Neural cell (in vitro differentiated cells): ENCODE results near the gene NPAS3. TPM values are rescaled to one million over a fixed set of nuclear protein-coding genes. Genes with fewer than 3 reads are reported as not detected.

Source experiments
- H2AFZ ChIP-seq: fragments of 200-600, 300-800 bp; sonication (generic), shearing (Covaris generic); 2 replicates; pipeline ENCODE4 v1.6.0; 2014; ENCODE audit warnings: low read depth, mild to moderate bottlenecking, antibody characterized with exemption, low read length, moderate library complexity
- H3F3A ChIP-seq: fragments of 200-600 bp; shearing (Covaris generic); 2 replicates; pipeline ENCODE4 v1.6.1; 2016; ENCODE audit warnings: mild to moderate bottlenecking, moderate library complexity, mixed read lengths, antibody characterized with exemption, low read length; ENCODE audit not compliant: insufficient read depth, poor library complexity, severe bottlenecking
- H3K27ac ChIP-seq: fragments of 200-600, 300-800 bp; sonication (generic), shearing (Covaris generic); 2 replicates; pipeline ENCODE4 v1.5.1; 2014; ENCODE audit warnings: mild to moderate bottlenecking, low read length, moderate library complexity
- H3K27me3 ChIP-seq: fragments of 300-800, 200-600 bp; sonication (generic), shearing (Covaris generic); 2 replicates; pipeline ENCODE4 v1.6.0; 2014; ENCODE audit warnings: mild to moderate bottlenecking, low read depth, low read length, moderate library complexity; ENCODE audit not compliant: insufficient read depth
- H3K36me3 ChIP-seq: fragments of 300-800, 200-600 bp; sonication (generic), shearing (Covaris generic); 2 replicates; pipeline ENCODE4 v1.5.1; 2014; ENCODE audit warnings: mild to moderate bottlenecking, antibody characterized with exemption, low read length, moderate library complexity; ENCODE audit not compliant: insufficient read depth
- H3K4me2 ChIP-seq: fragments of 300-800, 200-600 bp; sonication (generic), shearing (Covaris generic); 2 replicates; pipeline ENCODE4 v1.6.0; 2014; ENCODE audit warnings: mild to moderate bottlenecking, low read length
- H3K4me3 ChIP-seq: fragments of 300-800, 200-600 bp; sonication (generic), shearing (Covaris generic); 2 replicates; pipeline ENCODE4 v1.5.1; 2014; ENCODE audit warnings: mild to moderate bottlenecking, low read length, moderate library complexity
- H3K79me2 ChIP-seq: fragments of 200-600 bp; shearing (Covaris generic); replicated peaks from 2 replicates; pipeline ENCODE4 v1.6.0; 2014; ENCODE audit warnings: mild to moderate bottlenecking, low read length, moderate library complexity; ENCODE audit not compliant: insufficient read depth
- H3K9ac ChIP-seq: fragments of 300-800, 200-600 bp; sonication (generic), shearing (Covaris generic); 2 replicates; pipeline ENCODE4 v1.6.1; 2016; ENCODE audit warnings: mild to moderate bottlenecking, low read length, mixed read lengths
- H3K9me2 ChIP-seq: fragments of 200-600 bp; shearing (Covaris generic); 2 replicates; pipeline ENCODE4 v1.6.1; 2016; ENCODE audit warnings: mild to moderate bottlenecking, low read length, mixed read lengths; ENCODE audit not compliant: insufficient read depth
- H3K9me3 ChIP-seq: fragments of 200-600, 300-800 bp; sonication (generic), shearing (Covaris generic); 2 replicates; pipeline ENCODE4 v1.6.1; 2016; ENCODE audit warnings: mild to moderate bottlenecking, mixed run types, low read length, moderate library complexity, mixed read lengths
- H4K20me1 ChIP-seq: fragments of 200-600 bp; shearing (Covaris generic); 2 replicates; pipeline ENCODE4 v1.6.1; 2016; ENCODE audit warnings: mild to moderate bottlenecking, mixed run types; ENCODE audit not compliant: insufficient read depth
- EP300 ChIP-seq: fragments of 450-650 bp; conservative IDR thresholded peaks from 2 replicates; pipeline ENCODE4 v1.6.1; 2014; ENCODE audit warnings: antibody characterized with exemption, mild to moderate bottlenecking, moderate library complexity; ENCODE audit not compliant: poor library complexity, severe bottlenecking
- EZH2 ChIP-seq: fragments of 200-600, 300-800 bp; shearing (Covaris generic), sonication (generic); IDR thresholded peaks from 2 replicates; pipeline ENCODE4 v1.6.1; 2014; ENCODE audit warnings: antibody characterized with exemption, low read length, borderline replicate concordance, mild to moderate bottlenecking; ENCODE audit not compliant: insufficient read depth, poor library complexity, severe bottlenecking
- MXI1 ChIP-seq: fragments of 450-650 bp; conservative IDR thresholded peaks from 2 replicates; pipeline ENCODE4 v1.6.1; 2014; ENCODE audit warnings: antibody characterized with exemption, mild to moderate bottlenecking; ENCODE audit not compliant: poor library complexity, severe bottlenecking
- POLR2AphosphoS5 ChIP-seq: IDR thresholded peaks from 2 replicates; pipeline ENCODE4 v1.6.1; 2012
- RAD21 ChIP-seq: fragments of 450-650 bp; conservative IDR thresholded peaks from 2 replicates; pipeline ENCODE4 v1.6.1; 2014; ENCODE audit warnings: antibody characterized with exemption, mild to moderate bottlenecking, moderate library complexity
- SMC3 ChIP-seq: fragments of 450-650 bp; conservative IDR thresholded peaks from 2 replicates; pipeline ENCODE4 v1.6.1; 2014; ENCODE audit warnings: antibody characterized with exemption, mild to moderate bottlenecking, moderate library complexity; ENCODE audit not compliant: poor library complexity
- TAF1 ChIP-seq: IDR thresholded peaks from 2 replicates; pipeline ENCODE4 v1.6.1; 2012; ENCODE audit warnings: low read depth
- polyA plus RNA-seq: library from polyadenylated mRNA; depleted of rRNA; stranded (reverse); fragments of >200 nt; gene quantifications from 2 replicates; pipeline ENCODE4 v1.2.3, GENCODE V29; 2014
- TF ChIP-seq, protein P1 (sequence below): IDR thresholded peaks from 2 replicates; pipeline ENCODE4 v1.6.1; 2012; ENCODE audit warnings: borderline replicate concordance
- TF ChIP-seq, protein P2 (sequence below): fragments of 450-650 bp; IDR thresholded peaks from 2 replicates; pipeline ENCODE4 v1.5.1; 2014; ENCODE audit warnings: antibody characterized with exemption, mild to moderate bottlenecking, moderate library complexity; ENCODE audit not compliant: poor library complexity, severe bottlenecking

NPAS3 gene
- polyA plus RNA-seq, 1 donor from 2014 or later = 1.3 TPM

DNA sequence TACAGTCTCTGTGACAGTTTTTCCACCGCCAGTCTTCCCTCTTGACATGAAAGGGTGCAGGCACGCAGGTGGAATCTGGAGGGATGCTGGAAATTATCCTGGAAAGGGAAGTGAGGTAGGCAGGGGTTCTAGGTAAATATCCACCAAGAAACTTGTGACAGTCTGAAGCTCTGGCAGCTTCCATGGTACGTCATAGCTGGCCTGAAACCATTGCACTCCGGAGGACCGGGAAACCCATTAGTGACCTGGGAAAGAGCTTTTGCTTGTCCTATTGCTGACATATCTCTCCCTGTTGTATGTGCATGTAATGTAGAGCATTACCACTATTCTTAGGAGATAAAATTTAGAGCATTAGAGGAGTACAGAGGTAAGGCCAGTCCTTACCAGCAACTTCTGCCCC, 736.2 kb downstream of the NPAS3 start:
- no peak overlapping the region for H3K27ac ChIP-seq
- H3K4me3 ChIP-seq = no peak overlapping the region

DNA sequence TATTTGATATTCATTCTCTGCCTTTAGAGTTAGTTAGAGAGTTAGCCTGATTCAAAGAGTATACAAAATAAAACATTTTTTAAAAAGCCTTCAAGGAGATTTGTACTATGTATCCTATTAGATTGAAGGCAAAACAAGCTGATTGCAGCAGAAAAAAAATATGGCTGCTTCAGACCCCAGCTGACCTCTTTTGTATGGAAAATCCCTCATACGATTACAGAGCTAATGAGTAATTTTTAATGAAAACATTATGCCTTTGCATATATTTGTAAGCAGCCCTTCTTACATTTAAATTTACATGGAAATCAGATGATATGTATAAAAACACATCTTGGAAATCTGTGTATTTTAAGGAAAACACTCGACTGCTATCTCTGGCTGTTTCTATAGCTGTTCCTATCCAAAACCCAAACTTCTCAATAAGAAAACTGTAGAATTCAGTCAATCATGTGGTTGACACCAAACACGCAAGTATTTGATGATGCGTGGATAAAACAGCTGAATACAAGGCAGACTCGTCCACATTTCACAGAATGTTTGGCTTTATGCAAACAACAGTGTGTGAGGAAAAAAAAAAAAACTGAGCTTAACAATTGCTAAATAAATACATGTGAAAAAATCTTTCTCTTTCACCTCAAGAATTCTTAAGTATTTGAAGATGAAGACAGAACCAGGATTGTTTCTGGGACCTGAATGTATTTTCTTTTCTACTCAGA, 736.9 kb downstream of the NPAS3 start:
- Histone ChIP-seq H3K9me2 (no peaks in the 10 kb centered on the region), H3K27ac (no peak overlapping the region), H3K27me3 (no peaks in the 10 kb centered on the region), H2AFZ (no peak overlapping the region), H3K9me3 (no peaks in the 10 kb centered on the region), H3K36me3 (no peaks in the 10 kb centered on the region), H4K20me1 (no peaks in the 10 kb centered on the region), H3K79me2 (no peaks in the 10 kb centered on the region), H3K4me2 (no peak overlapping the region), H3F3A (no peaks in the 10 kb centered on the region), H3K9ac (no peak overlapping the region), H3K4me3 (no peak overlapping the region)
- TF ChIP-seq SMC3 (no peak), EZH2 (no peak)

More for the DNA sequence above, 736.2 kb downstream of the NPAS3 start:
- TF ChIP-seq RAD21 (no peak), MXI1 (no peak), EP300 (no peak), EZH2 (no peak), POLR2AphosphoS5 (no peak), SMC3 (no peak), TAF1 (no peak)
- TF ChIP-seq, protein P1, sequence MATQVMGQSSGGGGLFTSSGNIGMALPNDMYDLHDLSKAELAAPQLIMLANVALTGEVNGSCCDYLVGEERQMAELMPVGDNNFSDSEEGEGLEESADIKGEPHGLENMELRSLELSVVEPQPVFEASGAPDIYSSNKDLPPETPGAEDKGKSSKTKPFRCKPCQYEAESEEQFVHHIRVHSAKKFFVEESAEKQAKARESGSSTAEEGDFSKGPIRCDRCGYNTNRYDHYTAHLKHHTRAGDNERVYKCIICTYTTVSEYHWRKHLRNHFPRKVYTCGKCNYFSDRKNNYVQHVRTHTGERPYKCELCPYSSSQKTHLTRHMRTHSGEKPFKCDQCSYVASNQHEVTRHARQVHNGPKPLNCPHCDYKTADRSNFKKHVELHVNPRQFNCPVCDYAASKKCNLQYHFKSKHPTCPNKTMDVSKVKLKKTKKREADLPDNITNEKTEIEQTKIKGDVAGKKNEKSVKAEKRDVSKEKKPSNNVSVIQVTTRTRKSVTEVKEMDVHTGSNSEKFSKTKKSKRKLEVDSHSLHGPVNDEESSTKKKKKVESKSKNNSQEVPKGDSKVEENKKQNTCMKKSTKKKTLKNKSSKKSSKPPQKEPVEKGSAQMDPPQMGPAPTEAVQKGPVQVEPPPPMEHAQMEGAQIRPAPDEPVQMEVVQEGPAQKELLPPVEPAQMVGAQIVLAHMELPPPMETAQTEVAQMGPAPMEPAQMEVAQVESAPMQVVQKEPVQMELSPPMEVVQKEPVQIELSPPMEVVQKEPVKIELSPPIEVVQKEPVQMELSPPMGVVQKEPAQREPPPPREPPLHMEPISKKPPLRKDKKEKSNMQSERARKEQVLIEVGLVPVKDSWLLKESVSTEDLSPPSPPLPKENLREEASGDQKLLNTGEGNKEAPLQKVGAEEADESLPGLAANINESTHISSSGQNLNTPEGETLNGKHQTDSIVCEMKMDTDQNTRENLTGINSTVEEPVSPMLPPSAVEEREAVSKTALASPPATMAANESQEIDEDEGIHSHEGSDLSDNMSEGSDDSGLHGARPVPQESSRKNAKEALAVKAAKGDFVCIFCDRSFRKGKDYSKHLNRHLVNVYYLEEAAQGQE = no peak
- TF ChIP-seq, protein P2, sequence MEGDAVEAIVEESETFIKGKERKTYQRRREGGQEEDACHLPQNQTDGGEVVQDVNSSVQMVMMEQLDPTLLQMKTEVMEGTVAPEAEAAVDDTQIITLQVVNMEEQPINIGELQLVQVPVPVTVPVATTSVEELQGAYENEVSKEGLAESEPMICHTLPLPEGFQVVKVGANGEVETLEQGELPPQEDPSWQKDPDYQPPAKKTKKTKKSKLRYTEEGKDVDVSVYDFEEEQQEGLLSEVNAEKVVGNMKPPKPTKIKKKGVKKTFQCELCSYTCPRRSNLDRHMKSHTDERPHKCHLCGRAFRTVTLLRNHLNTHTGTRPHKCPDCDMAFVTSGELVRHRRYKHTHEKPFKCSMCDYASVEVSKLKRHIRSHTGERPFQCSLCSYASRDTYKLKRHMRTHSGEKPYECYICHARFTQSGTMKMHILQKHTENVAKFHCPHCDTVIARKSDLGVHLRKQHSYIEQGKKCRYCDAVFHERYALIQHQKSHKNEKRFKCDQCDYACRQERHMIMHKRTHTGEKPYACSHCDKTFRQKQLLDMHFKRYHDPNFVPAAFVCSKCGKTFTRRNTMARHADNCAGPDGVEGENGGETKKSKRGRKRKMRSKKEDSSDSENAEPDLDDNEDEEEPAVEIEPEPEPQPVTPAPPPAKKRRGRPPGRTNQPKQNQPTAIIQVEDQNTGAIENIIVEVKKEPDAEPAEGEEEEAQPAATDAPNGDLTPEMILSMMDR = no peak
- Histone ChIP-seq H3K79me2 (no peaks in the 10 kb centered on the region), H3K27me3 (no peaks in the 10 kb centered on the region), H3K9me3 (no peaks in the 10 kb centered on the region), H4K20me1 (no peaks in the 10 kb centered on the region), H3K4me2 (no peak overlapping the region), H3K9me2 (no peaks in the 10 kb centered on the region), H3K9ac (no peak overlapping the region), H3F3A (no peaks in the 10 kb centered on the region), H3K36me3 (no peaks in the 10 kb centered on the region), H2AFZ (no peak overlapping the region)

DNA sequence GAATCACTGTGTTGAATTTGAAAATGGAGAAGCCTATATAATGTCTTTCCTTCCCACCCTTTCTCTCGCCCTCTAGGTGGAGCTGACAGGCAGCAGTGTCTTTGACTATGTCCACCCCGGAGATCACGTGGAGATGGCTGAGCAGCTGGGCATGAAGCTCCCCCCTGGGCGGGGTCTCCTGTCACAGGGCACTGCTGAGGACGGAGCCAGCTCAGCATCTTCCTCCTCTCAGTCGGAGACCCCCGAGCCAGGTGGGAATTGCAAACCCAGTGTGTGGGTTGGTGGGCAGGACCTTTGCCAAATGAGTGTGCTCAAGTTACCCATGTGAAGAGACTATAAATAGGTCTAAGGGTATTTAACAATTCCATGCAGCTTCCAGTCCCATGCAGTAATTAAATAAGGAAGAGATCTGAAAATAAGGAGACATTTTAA, 737.5 kb downstream of the NPAS3 start:
- no peak overlapping the region for H3K27ac ChIP-seq
- no peaks in the 10 kb centered on the region for H3K27me3 ChIP-seq
- H4K20me1 ChIP-seq = no peaks in the 10 kb centered on the region
- TF ChIP-seq EZH2 (no peak), TAF1 (no peak), POLR2AphosphoS5 (no peak)
- TF ChIP-seq, protein P1 = no peak
- TF ChIP-seq, protein P2 = no peak
- H3K4me3 ChIP-seq = no peak overlapping the region
- H3K4me2 ChIP-seq = no peak overlapping the region
- H2AFZ ChIP-seq = no peak overlapping the region
- no peaks in the 10 kb centered on the region for H3K9me3 ChIP-seq
- H3K9ac ChIP-seq = no peak overlapping the region
- no peaks in the 10 kb centered on the region for H3K79me2 ChIP-seq
- H3K36me3 ChIP-seq = no peaks in the 10 kb centered on the region
- no peaks in the 10 kb centered on the region for H3K9me2 ChIP-seq
- H3F3A ChIP-seq = no peaks in the 10 kb centered on the region
